SK-N-MC (cell line): ENCODE results near the gene ANXA2.

Experiments
- EZH2 ChIP-seq: fragments of 200-600 bp; sonication (generic); IDR thresholded peaks from one replicate; pipeline ENCODE4 v1.6.1; 2017; ENCODE audit warnings: antibody characterized with exemption
- FOXP2 ChIP-seq: optimal IDR thresholded peaks from 2 replicates; pipeline ENCODE3; 2011; ENCODE audit warnings: mild to moderate bottlenecking, moderate library complexity; ENCODE audit not compliant: insufficient read depth; ENCODE audit errors: extremely low read length, control extremely low read depth
- POLR2AphosphoS5 ChIP-seq: IDR thresholded peaks from 2 replicates; pipeline ENCODE4 v1.6.1; 2012; ENCODE audit warnings: mild to moderate bottlenecking, low read depth, low read length, borderline replicate concordance

DNA sequence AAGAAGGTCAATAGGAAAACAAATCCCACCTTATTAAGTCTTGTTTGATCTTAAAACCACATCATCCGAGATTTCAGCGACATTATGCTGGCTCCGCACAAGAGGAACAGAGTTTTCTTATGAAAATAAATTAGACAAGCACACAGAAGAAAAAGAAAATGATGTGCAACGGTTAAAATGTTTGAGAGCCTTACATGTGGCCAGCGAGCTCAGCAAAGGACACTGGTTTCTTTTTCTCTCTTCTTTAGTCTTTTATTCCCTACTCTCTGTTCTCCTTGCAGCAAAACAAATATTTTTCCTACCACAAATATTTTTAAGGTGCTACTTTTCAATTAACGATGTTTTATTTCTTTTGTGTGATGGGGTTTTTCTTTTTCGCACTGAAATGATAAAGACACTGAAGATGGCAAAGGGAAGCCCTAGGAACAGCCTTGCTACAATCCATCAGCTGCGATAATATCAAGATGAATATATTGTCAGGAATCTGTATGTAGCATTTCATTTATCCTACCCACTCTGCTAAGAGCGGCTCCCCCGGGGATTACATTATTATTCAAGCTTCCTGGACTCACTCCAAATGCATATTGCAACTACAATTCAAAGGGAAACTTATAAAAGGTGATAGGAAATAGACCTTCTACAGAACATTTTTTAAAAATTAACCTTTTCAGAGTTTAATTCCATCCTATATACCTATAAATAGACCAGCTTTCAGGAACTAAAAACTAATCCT is 72.9 kb downstream of the ANXA2 start:
- TF ChIP-seq EZH2: no peak
- TF ChIP-seq POLR2AphosphoS5: no peak; the same call in 1 of the 2 replicates
- TF ChIP-seq FOXP2: no peak
